ENCODE data around the gene UGT2B7.

UGT2B7 gene

GRCh38 chr4:69058410-69059059 lies 37.7 kb upstream of the UGT2B7 start:
- Histone ChIP-seq H3K4me3 (ENCODE audit: low read length) (no peak overlapping the region), H3K36me3 (ENCODE audit: control insufficient read depth, insufficient read depth, low read length) (no peaks in the 10 kb centered on the region), H3K4me1 (ENCODE audit: control insufficient read depth, insufficient read depth, low read length) (peaks cover 3% of the 10 kb centered on the region; the same call in 1 of the 2 replicates), H3K27me3 (ENCODE audit: control insufficient read depth, insufficient read depth, low read length) (no peaks in the 10 kb centered on the region), H3K27ac (ENCODE audit: low read length) (no peak overlapping the region), H3K9me3 (ENCODE audit: control insufficient read depth, insufficient read depth, low read length) (no peaks in the 10 kb centered on the region)
- DNase-seq (ENCODE audit: low read depth, low spot score), result no peak
- WGBS (ENCODE audit: insufficient coverage, insufficient read length), result no CpG with 5 or more reads among the region's 6 CpGs

GRCh38 chr4:69060651-69061308 lies 35.5 kb upstream of the UGT2B7 start:
- WGBS (ENCODE audit: insufficient coverage, insufficient read length), result no CpG with 5 or more reads among the region's 5 CpGs
- no peak for DNase-seq (ENCODE audit: low read depth, low spot score)
- no peaks in the 10 kb centered on the region for H3K36me3 ChIP-seq (ENCODE audit: control insufficient read depth, insufficient read depth, low read length)
- H3K9me3 ChIP-seq (ENCODE audit: control insufficient read depth, insufficient read depth, low read length), result no peaks in the 10 kb centered on the region
- peaks cover 3% of the 10 kb centered on the region; the same call in 1 of the 2 replicates for H3K4me1 ChIP-seq (ENCODE audit: control insufficient read depth, insufficient read depth, low read length)
- no peak overlapping the region for H3K4me3 ChIP-seq (ENCODE audit: low read length)
- H3K27ac ChIP-seq (ENCODE audit: low read length), result no peak overlapping the region
- H3K27me3 ChIP-seq (ENCODE audit: control insufficient read depth, insufficient read depth, low read length), result no peaks in the 10 kb centered on the region

GRCh38 chr4:69064391-69064790 lies 31.9 kb upstream of the UGT2B7 start:
- no peaks in the 10 kb centered on the region for H3K9me3 ChIP-seq (ENCODE audit: control insufficient read depth, insufficient read depth, low read length)
- WGBS (ENCODE audit: insufficient coverage, insufficient read length), result no CpG with 5 or more reads among the region's 3 CpGs
- no peak overlapping the region for H3K4me3 ChIP-seq (ENCODE audit: low read length)
- no peaks in the 10 kb centered on the region for H3K36me3 ChIP-seq (ENCODE audit: control insufficient read depth, insufficient read depth, low read length)
- H3K27ac ChIP-seq (ENCODE audit: low read length), result no peak overlapping the region
- DNase-seq (ENCODE audit: low read depth, low spot score), result no peak
- H3K27me3 ChIP-seq (ENCODE audit: control insufficient read depth, insufficient read depth, low read length), result no peaks in the 10 kb centered on the region
- H3K4me1 ChIP-seq (ENCODE audit: control insufficient read depth, insufficient read depth, low read length), result no peaks in the 10 kb centered on the region

GRCh38 chr4:69066945-69067344 lies 29.3 kb upstream of the UGT2B7 start:
- H3K36me3 ChIP-seq (ENCODE audit: control insufficient read depth, insufficient read depth, low read length), result no peaks in the 10 kb centered on the region
- no peaks in the 10 kb centered on the region for H3K9me3 ChIP-seq (ENCODE audit: control insufficient read depth, insufficient read depth, low read length)
- H3K4me1 ChIP-seq (ENCODE audit: control insufficient read depth, insufficient read depth, low read length), result no peaks in the 10 kb centered on the region
- no peaks in the 10 kb centered on the region for H3K27me3 ChIP-seq (ENCODE audit: control insufficient read depth, insufficient read depth, low read length)
- no peak overlapping the region for H3K27ac ChIP-seq (ENCODE audit: low read length)
- DNase-seq (ENCODE audit: low read depth, low spot score), result no peak
- no peak overlapping the region for H3K4me3 ChIP-seq (ENCODE audit: low read length)

- H3K27me3 ChIP-seq (ENCODE audit: control insufficient read depth, insufficient read depth, low read length), result no peaks in the 10 kb centered on the region
- DNase-seq (ENCODE audit: low read depth, low spot score), result no peak
- H3K9me3 ChIP-seq (ENCODE audit: control insufficient read depth, insufficient read depth, low read length), result no peaks in the 10 kb centered on the region
- H3K36me3 ChIP-seq (ENCODE audit: control insufficient read depth, insufficient read depth, low read length), result no peaks in the 10 kb centered on the region
- WGBS (ENCODE audit: insufficient coverage, insufficient read length), result no CpG with 5 or more reads among the region's 2 CpGs
- no peak overlapping the region for H3K27ac ChIP-seq (ENCODE audit: low read length)
- no peaks in the 10 kb centered on the region for H3K4me1 ChIP-seq (ENCODE audit: control insufficient read depth, insufficient read depth, low read length)
- H3K4me3 ChIP-seq (ENCODE audit: low read length), result no peak overlapping the region
These were observed 27.2 kb upstream of the UGT2B7 start for GRCh38 chr4:69069085-69069484.

GRCh38 chr4:69070590-69070989 lies 25.7 kb upstream of the UGT2B7 start:
- no peaks in the 10 kb centered on the region for H3K36me3 ChIP-seq (ENCODE audit: control insufficient read depth, insufficient read depth, low read length)
- WGBS (ENCODE audit: insufficient coverage, insufficient read length), result no CpG with 5 or more reads among the region's 2 CpGs
- H3K4me3 ChIP-seq (ENCODE audit: low read length), result no peak overlapping the region
- H3K27ac ChIP-seq (ENCODE audit: low read length), result no peak overlapping the region
- no peaks in the 10 kb centered on the region for H3K4me1 ChIP-seq (ENCODE audit: control insufficient read depth, insufficient read depth, low read length)
- DNase-seq (ENCODE audit: low read depth, low spot score), result no peak
- no peaks in the 10 kb centered on the region for H3K27me3 ChIP-seq (ENCODE audit: control insufficient read depth, insufficient read depth, low read length)
- no peaks in the 10 kb centered on the region for H3K9me3 ChIP-seq (ENCODE audit: control insufficient read depth, insufficient read depth, low read length)

GRCh38 chr4:69071286-69071685 lies 25.0 kb upstream of the UGT2B7 start:
- H3K27ac ChIP-seq (ENCODE audit: low read length), result no peak overlapping the region
- WGBS (ENCODE audit: insufficient coverage, insufficient read length), result no CpG with 5 or more reads among the region's 1 CpG
- no peaks in the 10 kb centered on the region for H3K4me1 ChIP-seq (ENCODE audit: control insufficient read depth, insufficient read depth, low read length)
- H3K9me3 ChIP-seq (ENCODE audit: control insufficient read depth, insufficient read depth, low read length), result no peaks in the 10 kb centered on the region
- no peaks in the 10 kb centered on the region for H3K27me3 ChIP-seq (ENCODE audit: control insufficient read depth, insufficient read depth, low read length)
- H3K4me3 ChIP-seq (ENCODE audit: low read length), result no peak overlapping the region
- no peaks in the 10 kb centered on the region for H3K36me3 ChIP-seq (ENCODE audit: control insufficient read depth, insufficient read depth, low read length)
- DNase-seq (ENCODE audit: low read depth, low spot score), result no peak

- no peak for DNase-seq (ENCODE audit: low read depth, low spot score)
- Histone ChIP-seq H3K36me3 (ENCODE audit: control insufficient read depth, insufficient read depth, low read length) (no peaks in the 10 kb centered on the region), H3K4me1 (ENCODE audit: control insufficient read depth, insufficient read depth, low read length) (no peaks in the 10 kb centered on the region), H3K4me3 (ENCODE audit: low read length) (no peak overlapping the region), H3K9me3 (ENCODE audit: control insufficient read depth, insufficient read depth, low read length) (no peaks in the 10 kb centered on the region), H3K27me3 (ENCODE audit: control insufficient read depth, insufficient read depth, low read length) (no peaks in the 10 kb centered on the region), H3K27ac (ENCODE audit: low read length) (no peak overlapping the region)
- no CpG with 5 or more reads among the region's 1 CpG for WGBS (ENCODE audit: insufficient coverage, insufficient read length)
These were observed 22.9 kb upstream of the UGT2B7 start for GRCh38 chr4:69073375-69073774.

GRCh38 chr4:69075061-69075792 lies 21.0 kb upstream of the UGT2B7 start:
- Histone ChIP-seq H3K9me3 (ENCODE audit: control insufficient read depth, insufficient read depth, low read length) (no peaks in the 10 kb centered on the region; the same call in 1 of the 2 replicates), H3K27me3 (ENCODE audit: control insufficient read depth, insufficient read depth, low read length) (no peaks in the 10 kb centered on the region), H3K27ac (ENCODE audit: low read length) (no peak overlapping the region), H3K4me3 (ENCODE audit: low read length) (no peak overlapping the region), H3K4me1 (ENCODE audit: control insufficient read depth, insufficient read depth, low read length) (no peaks in the 10 kb centered on the region), H3K36me3 (ENCODE audit: control insufficient read depth, insufficient read depth, low read length) (no peaks in the 10 kb centered on the region)
- WGBS (ENCODE audit: insufficient coverage, insufficient read length), result no CpG with 5 or more reads among the region's 4 CpGs
- DNase-seq (ENCODE audit: low read depth, low spot score), result no peak

GRCh38 chr4:69078852-69079251 lies 17.4 kb upstream of the UGT2B7 start:
- no CpG with 5 or more reads among the region's 2 CpGs for WGBS (ENCODE audit: insufficient coverage, insufficient read length)

More at GRCh38 chr4:69078852-69079251, 17.4 kb upstream of the UGT2B7 start:
- H3K4me1 ChIP-seq (ENCODE audit: control insufficient read depth, insufficient read depth, low read length), result no peaks in the 10 kb centered on the region
- H3K36me3 ChIP-seq (ENCODE audit: control insufficient read depth, insufficient read depth, low read length), result no peaks in the 10 kb centered on the region
- no peak overlapping the region for H3K4me3 ChIP-seq (ENCODE audit: low read length)
- DNase-seq (ENCODE audit: low read depth, low spot score), result no peak
- H3K27ac ChIP-seq (ENCODE audit: low read length), result no peak overlapping the region
- H3K9me3 ChIP-seq (ENCODE audit: control insufficient read depth, insufficient read depth, low read length), result no peaks in the 10 kb centered on the region; the same call in 1 of the 2 replicates
- no peaks in the 10 kb centered on the region for H3K27me3 ChIP-seq (ENCODE audit: control insufficient read depth, insufficient read depth, low read length)
